ENCODE results near the gene CYP4V2.
A peak's percentile ranks its signal among the peaks of the same experiment; 100 is the strongest.

CYP4V2 gene

GRCh38 chr4:186151499-186151898, 39.9 kb upstream of the CYP4V2 start:
- no peak overlapping the region for H3K14ac ChIP-seq (ENCODE audit: low read length in 2 of 2)
- no peaks in the 10 kb centered on the region for H3K9me3 ChIP-seq (ENCODE audit: control insufficient read depth, low read length)
- H3K27me3 ChIP-seq (ENCODE audit: control insufficient read depth in 1 of 2, insufficient read depth in 1 of 2, low read length in 2 of 2), result no peaks in the 10 kb centered on the region
- H3K36me3 ChIP-seq (ENCODE audit: control insufficient read depth in 1 of 2, insufficient read depth in 2 of 2, low read depth in 1 of 2, low read length in 2 of 2), result peaks cover 3 to 14% of the 10 kb centered on the region in 2 experiments
- H2AFZ ChIP-seq (ENCODE audit: low read depth, low read length), result no peak overlapping the region
- no peak overlapping the region for H3K4me3 ChIP-seq (ENCODE audit: insufficient read depth in 1 of 2, low read depth in 1 of 2, low read length in 2 of 2)
- no peak overlapping the region for H2BK12ac ChIP-seq (ENCODE audit: low read length in 2 of 2)
- no peak overlapping the region for H4K91ac ChIP-seq (ENCODE audit: low read length)
- H3K9ac ChIP-seq (ENCODE audit: low read length), result no peak overlapping the region
- H4K8ac ChIP-seq (ENCODE audit: low read length), result no peak overlapping the region
- no peaks in the 10 kb centered on the region for H3K79me1 ChIP-seq (replicated peaks; ENCODE audit: low read length, poor library complexity, severe bottlenecking)
- H3K27ac ChIP-seq (ENCODE audit: low read length, poor library complexity, severe bottlenecking), result no peak overlapping the region
- no peak overlapping the region for H2BK120ac ChIP-seq (ENCODE audit: low read depth, low read length)
- no peak overlapping the region for H2AK5ac ChIP-seq (ENCODE audit: low read length, severe bottlenecking)
- peaks cover 7% of the 10 kb centered on the region for H3K4me1 ChIP-seq (ENCODE audit: control insufficient read depth, insufficient read depth, low read depth, low read length)
- no peak overlapping the region for H3K23ac ChIP-seq (ENCODE audit: low read length in 2 of 2)
- H3K18ac ChIP-seq (ENCODE audit: low read depth in 1 of 2, low read length in 2 of 2), result no peak overlapping the region
- H2BK5ac ChIP-seq (ENCODE audit: low read depth, low read length, poor library complexity, severe bottlenecking), result no peak overlapping the region
- H3K4ac ChIP-seq (ENCODE audit: low read depth in 1 of 2, low read length in 2 of 2), result no peak overlapping the region
- DNase-seq, result no peak
- no peak overlapping the region for H3K4me2 ChIP-seq (ENCODE audit: low read length, poor library complexity, severe bottlenecking)
- 93% methylated on average over 7 of the region's 7 CpGs for WGBS
- H2BK15ac ChIP-seq (ENCODE audit: low read depth, poor library complexity, severe bottlenecking), result no peak overlapping the region

GRCh38 chr4:186158021-186158813, 33.1 kb upstream of the CYP4V2 start:
- no peak overlapping the region for H2BK15ac ChIP-seq (ENCODE audit: low read depth, poor library complexity, severe bottlenecking)
- H3K27me3 ChIP-seq (ENCODE audit: control insufficient read depth in 1 of 2, insufficient read depth in 1 of 2, low read length in 2 of 2), result no peaks in the 10 kb centered on the region
- peaks cover 25 to 35% of the 10 kb centered on the region in 2 experiments for H3K36me3 ChIP-seq (ENCODE audit: control insufficient read depth in 1 of 2, insufficient read depth in 2 of 2, low read depth in 1 of 2, low read length in 2 of 2)
- H3K79me1 ChIP-seq (replicated peaks; ENCODE audit: low read length, poor library complexity, severe bottlenecking), result no peaks in the 10 kb centered on the region
- H3K4me2 ChIP-seq (ENCODE audit: low read length, poor library complexity, severe bottlenecking), result no peak overlapping the region
- no peak overlapping the region for H4K8ac ChIP-seq (ENCODE audit: low read length)
- no peak overlapping the region for H3K4me3 ChIP-seq (ENCODE audit: insufficient read depth in 1 of 2, low read depth in 1 of 2, low read length in 2 of 2)
- no peak overlapping the region for H3K4ac ChIP-seq (ENCODE audit: low read depth in 1 of 2, low read length in 2 of 2)
- H2AFZ ChIP-seq (ENCODE audit: low read depth, low read length), result no peak overlapping the region
- no peaks in the 10 kb centered on the region for H3K4me1 ChIP-seq (ENCODE audit: control insufficient read depth, insufficient read depth, low read depth, low read length)
- no peak overlapping the region for H3K9ac ChIP-seq (ENCODE audit: low read length)
- H2BK5ac ChIP-seq (ENCODE audit: low read depth, low read length, poor library complexity, severe bottlenecking), result no peak overlapping the region
- H2AK5ac ChIP-seq (ENCODE audit: low read length, severe bottlenecking), result no peak overlapping the region
- H2BK12ac ChIP-seq (ENCODE audit: low read length in 2 of 2), result no peak overlapping the region
- no peak for DNase-seq
- no peaks in the 10 kb centered on the region for H3K9me3 ChIP-seq (ENCODE audit: control insufficient read depth, low read length)
- 83% methylated on average over 17 of the region's 17 CpGs for WGBS
- peak overlapping the region in 1 of 2 experiments; percentile 26 for H3K14ac ChIP-seq (ENCODE audit: low read length in 2 of 2)
- no peak overlapping the region for H3K18ac ChIP-seq (ENCODE audit: low read depth in 1 of 2, low read length in 2 of 2)
- H3K27ac ChIP-seq (ENCODE audit: low read length, poor library complexity, severe bottlenecking), result no peak overlapping the region
- no peak overlapping the region for H4K91ac ChIP-seq (ENCODE audit: low read length)
- no peak overlapping the region for H2BK120ac ChIP-seq (ENCODE audit: low read depth, low read length)
- no peak overlapping the region for H3K23ac ChIP-seq (ENCODE audit: low read length in 2 of 2)

- WGBS, result 87% methylated on average over 4 of the region's 5 CpGs
- Histone ChIP-seq H3K14ac (ENCODE audit: low read length in 2 of 2) (no peak overlapping the region), H3K4me2 (ENCODE audit: low read length, poor library complexity, severe bottlenecking) (no peak overlapping the region), H4K8ac (ENCODE audit: low read length) (no peak overlapping the region), H2BK12ac (ENCODE audit: low read length in 2 of 2) (no peak overlapping the region), H3K27me3 (ENCODE audit: control insufficient read depth in 1 of 2, insufficient read depth in 1 of 2, low read length in 2 of 2) (no peaks in the 10 kb centered on the region), H3K4me3 (ENCODE audit: insufficient read depth in 1 of 2, low read depth in 1 of 2, low read length in 2 of 2) (no peak overlapping the region), H3K36me3 (ENCODE audit: control insufficient read depth in 1 of 2, insufficient read depth in 2 of 2, low read depth in 1 of 2, low read length in 2 of 2) (peaks cover 25 to 32% of the 10 kb centered on the region in 2 experiments), H2BK120ac (ENCODE audit: low read depth, low read length) (no peak overlapping the region), H2BK5ac (ENCODE audit: low read depth, low read length, poor library complexity, severe bottlenecking) (no peak overlapping the region), H3K27ac (ENCODE audit: low read length, poor library complexity, severe bottlenecking) (no peak overlapping the region), H3K23ac (ENCODE audit: low read length in 2 of 2) (no peak overlapping the region), H3K9me3 (ENCODE audit: control insufficient read depth, low read length) (no peaks in the 10 kb centered on the region), H2AFZ (ENCODE audit: low read depth, low read length) (no peak overlapping the region), H3K4ac (ENCODE audit: low read depth in 1 of 2, low read length in 2 of 2) (no peak overlapping the region), H3K9ac (ENCODE audit: low read length) (no peak overlapping the region), H3K4me1 (ENCODE audit: control insufficient read depth, insufficient read depth, low read depth, low read length) (no peaks in the 10 kb centered on the region), H2BK15ac (ENCODE audit: low read depth, poor library complexity, severe bottlenecking) (no peak overlapping the region), H3K18ac (ENCODE audit: low read depth in 1 of 2, low read length in 2 of 2) (no peak overlapping the region), H3K79me1 (replicated peaks; ENCODE audit: low read length, poor library complexity, severe bottlenecking) (no peaks in the 10 kb centered on the region), H2AK5ac (ENCODE audit: low read length, severe bottlenecking) (no peak overlapping the region), H4K91ac (ENCODE audit: low read length) (no peak overlapping the region)
- DNase-seq, result no peak
Observed at GRCh38 chr4:186158966-186159365, 32.4 kb upstream of the CYP4V2 start.

- H3K4me1 ChIP-seq (ENCODE audit: control insufficient read depth, insufficient read depth, low read depth, low read length), result no peaks in the 10 kb centered on the region
- peaks cover 24 to 26% of the 10 kb centered on the region in 2 experiments for H3K36me3 ChIP-seq (ENCODE audit: control insufficient read depth in 1 of 2, insufficient read depth in 2 of 2, low read depth in 1 of 2, low read length in 2 of 2)
- no peak overlapping the region for H4K8ac ChIP-seq (ENCODE audit: low read length)
- no peaks in the 10 kb centered on the region for H3K9me3 ChIP-seq (ENCODE audit: control insufficient read depth, low read length)
- no peak overlapping the region for H3K9ac ChIP-seq (ENCODE audit: low read length)
- no peak for DNase-seq
- no peak overlapping the region for H3K23ac ChIP-seq (ENCODE audit: low read length in 2 of 2)
- no peaks in the 10 kb centered on the region for H3K79me1 ChIP-seq (replicated peaks; ENCODE audit: low read length, poor library complexity, severe bottlenecking)
- no peaks in the 10 kb centered on the region for H3K27me3 ChIP-seq (ENCODE audit: control insufficient read depth in 1 of 2, insufficient read depth in 1 of 2, low read length in 2 of 2)
- no peak overlapping the region for H2AK5ac ChIP-seq (ENCODE audit: low read length, severe bottlenecking)
- H2BK5ac ChIP-seq (ENCODE audit: low read depth, low read length, poor library complexity, severe bottlenecking), result no peak overlapping the region
- H3K4me3 ChIP-seq (ENCODE audit: insufficient read depth in 1 of 2, low read depth in 1 of 2, low read length in 2 of 2), result no peak overlapping the region
- peak overlapping the region in 1 of 2 experiments; percentile 62 for H3K14ac ChIP-seq (ENCODE audit: low read length in 2 of 2)
- H3K18ac ChIP-seq (ENCODE audit: low read depth in 1 of 2, low read length in 2 of 2), result no peak overlapping the region
- H2BK120ac ChIP-seq (ENCODE audit: low read depth, low read length), result no peak overlapping the region
- H3K4ac ChIP-seq (ENCODE audit: low read depth in 1 of 2, low read length in 2 of 2), result no peak overlapping the region
- H2BK15ac ChIP-seq (ENCODE audit: low read depth, poor library complexity, severe bottlenecking), result no peak overlapping the region
- no peak overlapping the region for H2BK12ac ChIP-seq (ENCODE audit: low read length in 2 of 2)
- no peak overlapping the region for H4K91ac ChIP-seq (ENCODE audit: low read length)
- no peak overlapping the region for H3K4me2 ChIP-seq (ENCODE audit: low read length, poor library complexity, severe bottlenecking)
- WGBS, result 100% methylated on average over 1 of the region's 6 CpGs
- no peak overlapping the region for H2AFZ ChIP-seq (ENCODE audit: low read depth, low read length)
- H3K27ac ChIP-seq (ENCODE audit: low read length, poor library complexity, severe bottlenecking), result no peak overlapping the region
Observed at GRCh38 chr4:186159613-186160012, 31.8 kb upstream of the CYP4V2 start.
